ENCODE data around the gene FNDC10. TPM values are rescaled to one million over a fixed set of nuclear protein-coding genes. Genes with fewer than 3 reads are reported as not detected.

FNDC10 gene
- total and polyA plus RNA-seq, 9 of the 15 experiments (the other 6 are each of a cell fraction or from before 2014, with no cell fraction given): 0.08 to 6.3 (median 1.6) TPM

- TF ChIP-seq SMC3 (conservative IDR thresholded peaks at IDR 0.05; ENCODE audit: insufficient read depth, low read depth, low read length) (peak; percentile 43; the same call in 1 of the 2 replicates), ETV6 (IDR thresholded peaks at IDR 0.05; ENCODE audit: borderline replicate concordance in 1 of 2, low read depth in 2 of 2, low read length in 1 of 2) (no peak), ETV6 (CRISPR knock-in tag; IDR thresholded peaks at IDR 0.05; ENCODE audit: borderline replicate concordance) (no peak), ZNF3 (CRISPR knock-in tag; IDR thresholded peaks at IDR 0.05) (no peak), GABPB2 (CRISPR knock-in tag; conservative IDR thresholded peaks at IDR 0.05) (no peak), RAD21 (CRISPR knock-in tag; conservative IDR thresholded peaks at IDR 0.05 in 1 of 2, IDR thresholded peaks at IDR 0.05 in 1 of 2) (peak in 1 of 2 experiments; percentile 69; a peak in 2 of 4 replicates), HDAC8 (tag; IDR thresholded peaks at IDR 0.05) (no peak), RNF219 (CRISPR knock-in tag; IDR thresholded peaks at IDR 0.05) (no peak), REST (IDR thresholded peaks at IDR 0.05; ENCODE audit: borderline replicate concordance) (peak; percentile 53; the same call in 1 of the 2 replicates), REST (CRISPR knock-in tag; IDR thresholded peaks at IDR 0.05; ENCODE audit: low read depth) (no peak), ZNF263 (CRISPR knock-in tag; IDR thresholded peaks at IDR 0.05; ENCODE audit: borderline replicate concordance) (no peak), TAF7 (tag; IDR thresholded peaks at IDR 0.05) (no peak), ELF1 (tag; IDR thresholded peaks at IDR 0.05) (no peak), ARID2 (IDR thresholded peaks at IDR 0.05) (peak; percentile 11; the same call in 1 of the 2 replicates), TFAP4 (CRISPR knock-in tag; IDR thresholded peaks at IDR 0.05; ENCODE audit: borderline replicate concordance) (no peak; the same call in 1 of the 2 replicates), RBM34 (IDR thresholded peaks at IDR 0.05; ENCODE audit: borderline replicate concordance, insufficient read depth, low read length) (no peak)
These were observed 20.0 kb upstream of the FNDC10 start (continued) for GRCh38 chr1:1619917-1620361.

Data from K562 (cell line).